Smooth muscle cell (in vitro differentiated cells): Measurements from ENCODE around the gene LRRC8B. TPM values are rescaled to one million over a fixed set of nuclear protein-coding genes. Genes with fewer than 3 reads are reported as not detected.

ENCODE experiments used
- DNase-seq: peaks from one replicate; lab custom pipeline; 2025; ENCODE audit not compliant: unreplicated experiment; lab: John Stamatoyannopoulos, UW
- H2AFZ ChIP-seq: fragments of 200-600 bp; sonication (generic); 2 replicates; pipeline ENCODE4 v1.6.0; 2016; ENCODE audit warnings: antibody characterized with exemption, low read depth, mild to moderate bottlenecking
- H3F3A ChIP-seq: fragments of 200-600 bp; sonication (generic); 2 replicates; pipeline ENCODE4 v1.6.0; 2017; ENCODE audit warnings: antibody characterized with exemption, low read depth
- H3K27ac ChIP-seq: fragments of 200-600 bp; sonication (generic); 2 replicates; pipeline ENCODE4 v1.5.1; 2016; ENCODE audit warnings: low read depth, mild to moderate bottlenecking
- H3K27me3 ChIP-seq: fragments of 200-600 bp; sonication (generic); 2 replicates; pipeline ENCODE4 v1.6.1; 2016; ENCODE audit warnings: low read depth, mild to moderate bottlenecking
- H3K36me3 ChIP-seq: fragments of 200-600 bp; sonication (generic); 2 replicates; pipeline ENCODE4 v1.5.1; 2016; ENCODE audit warnings: low read depth
- H3K4me1 ChIP-seq: fragments of 200-600 bp; sonication (generic); 2 replicates; pipeline ENCODE4 v1.5.1; 2016; ENCODE audit warnings: low read depth
- H3K4me2 ChIP-seq: fragments of 200-600 bp; sonication (generic); 2 replicates; pipeline ENCODE4 v1.6.0; 2016; ENCODE audit warnings: mild to moderate bottlenecking
- H3K4me3 ChIP-seq: fragments of 200-600 bp; sonication (generic); 2 replicates; pipeline ENCODE4 v1.5.1; 2016; ENCODE audit warnings: mild to moderate bottlenecking
- H3K79me2 ChIP-seq: fragments of 200-600 bp; sonication (generic); 2 replicates; pipeline ENCODE4 v1.6.0; 2016; ENCODE audit warnings: low read depth, mild to moderate bottlenecking
- H3K9ac ChIP-seq: fragments of 200-600 bp; sonication (generic); 2 replicates; pipeline ENCODE4 v1.6.0; 2016; ENCODE audit warnings: low read depth
- H3K9me3 ChIP-seq: fragments of 200-600 bp; sonication (generic); replicated peaks from 2 replicates; pipeline ENCODE4 v1.5.1; 2016; ENCODE audit warnings: low read depth
- H4K20me1 ChIP-seq: fragments of 200-600 bp; sonication (generic); 2 replicates; pipeline ENCODE4 v1.6.0; 2016; ENCODE audit warnings: low read depth
- CTCF ChIP-seq: fragments of 200-600 bp; sonication (generic); IDR thresholded peaks from 2 replicates; pipeline ENCODE4 v1.5.1; 2017; ENCODE audit warnings: borderline replicate concordance, mild to moderate bottlenecking, antibody characterized with exemption; ENCODE audit not compliant: insufficient read depth, poor library complexity, severe bottlenecking
- WGBS: methylation state at CpG from one replicate; pipeline ENCODE4 v1.1.7; 2016; ENCODE audit warnings: low lambda C conversion rate; 5-methylcytosine and 5-hydroxymethylcytosine counted together
- polyA plus RNA-seq: library from polyadenylated mRNA; unstranded; fragments of >200 nt; fragmentation: Nextera tagmentation; extraction: Ambion mirVana; gene quantifications from 2 replicates; pipeline ENCODE4 v1.2.1, GENCODE V29; 2016
- total RNA-seq: library from RNA; depleted of rRNA; stranded (reverse); fragments of >200 nt; gene quantifications from 2 replicates; pipeline ENCODE4 v1.2.3, GENCODE V29; 2014

LRRC8B gene
- total and polyA plus RNA-seq, 2 experiments from 2014 or later = 1.5 to 4.6 TPM

GRCh38 chr1:89610457-89611011 is 85.9 kb downstream of the LRRC8B start:
- DNase-seq = no peak
- WGBS = 89% methylated on average over 15 of the region's 15 CpGs
- no peak overlapping the region for H3K9ac ChIP-seq

GRCh38 chr1:89611721-89612120 is 87.1 kb downstream of the LRRC8B start:
- Histone ChIP-seq H3K9me3 (no peaks in the 10 kb centered on the region), H3K9ac (no peak overlapping the region), H4K20me1 (no peaks in the 10 kb centered on the region), H3K4me2 (no peak overlapping the region), H3F3A (no peaks in the 10 kb centered on the region), H3K4me1 (no peaks in the 10 kb centered on the region), H3K36me3 (no peaks in the 10 kb centered on the region), H3K79me2 (no peaks in the 10 kb centered on the region), H3K27ac (no peak overlapping the region), H2AFZ (no peak overlapping the region), H3K4me3 (no peak overlapping the region), H3K27me3 (no peaks in the 10 kb centered on the region)
- TF ChIP-seq CTCF = no peak
- WGBS = 85% methylated on average over 1 of the region's 1 CpG
- no peak for DNase-seq

More at GRCh38 chr1:89610457-89611011, 85.9 kb downstream of the LRRC8B start:
- H3K4me3 ChIP-seq = no peak overlapping the region
- no peak overlapping the region for H3K4me2 ChIP-seq
- H3K9me3 ChIP-seq = no peaks in the 10 kb centered on the region
- H3K27ac ChIP-seq = no peak overlapping the region
- no peak overlapping the region for H2AFZ ChIP-seq
- no peaks in the 10 kb centered on the region for H3K36me3 ChIP-seq
- no peaks in the 10 kb centered on the region for H4K20me1 ChIP-seq
- TF ChIP-seq CTCF = no peak
- H3F3A ChIP-seq = no peaks in the 10 kb centered on the region
- H3K4me1 ChIP-seq = no peaks in the 10 kb centered on the region
- no peaks in the 10 kb centered on the region for H3K79me2 ChIP-seq
- no peaks in the 10 kb centered on the region for H3K27me3 ChIP-seq

GRCh38 chr1:89613928-89614327 is 89.3 kb downstream of the LRRC8B start:
- Histone ChIP-seq H3K9ac (no peak overlapping the region), H3K79me2 (no peaks in the 10 kb centered on the region), H3K4me1 (no peaks in the 10 kb centered on the region), H3F3A (no peaks in the 10 kb centered on the region), H3K27me3 (no peaks in the 10 kb centered on the region), H3K4me3 (no peak overlapping the region), H3K27ac (no peak overlapping the region), H3K9me3 (no peaks in the 10 kb centered on the region), H2AFZ (no peak overlapping the region), H4K20me1 (no peaks in the 10 kb centered on the region), H3K4me2 (no peak overlapping the region), H3K36me3 (no peaks in the 10 kb centered on the region)
- no peak for DNase-seq
- no peak for TF ChIP-seq CTCF
- 88% methylated on average over 7 of the region's 7 CpGs for WGBS
